ENCODE measurements around the gene KDM2B. TPM values are rescaled to one million over a fixed set of nuclear protein-coding genes. Genes with fewer than 3 reads are reported as not detected.

Gene KDM2B
- total RNA-seq, 1 experiment from 2014 or later = 45.1 TPM

DNA sequence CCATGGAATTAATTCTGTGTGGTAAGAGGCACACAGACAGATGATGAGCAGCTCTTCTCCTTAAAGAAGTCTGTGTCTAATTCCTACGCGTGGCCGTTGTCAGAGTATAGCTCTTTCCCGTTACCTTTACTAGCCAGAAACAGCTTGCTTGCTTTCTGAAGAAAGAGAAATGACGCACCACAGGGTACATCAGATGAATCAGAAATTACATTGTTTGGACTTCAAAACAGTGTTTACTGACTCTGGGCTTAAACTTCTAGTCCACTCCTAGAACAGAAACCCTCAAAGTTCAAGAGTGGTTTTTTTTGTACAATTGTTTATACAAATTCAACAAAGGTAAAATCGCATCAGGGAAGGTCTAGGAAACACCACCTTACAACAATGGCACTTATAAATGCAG lies 151.9 kb downstream of the KDM2B start:
- Histone ChIP-seq H4K20me1 (ENCODE audit: insufficient read depth) (no peaks in the 10 kb centered on the region), H3K27me3 (ENCODE audit: insufficient read depth, low read depth) (no peaks in the 10 kb centered on the region), H3K9me3 (ENCODE audit: insufficient read depth, low read depth) (no peaks in the 10 kb centered on the region), H3K79me2 (ENCODE audit: low read depth) (no peaks in the 10 kb centered on the region), H3K36me3 (ENCODE audit: low read depth) (peaks cover 20% of the 10 kb centered on the region; the same call in 1 of the 2 replicates), H3K4me2 (no peak overlapping the region), H2AFZ (no peak overlapping the region), H3K4me1 (replicated peaks; ENCODE audit: insufficient read depth) (no peaks in the 10 kb centered on the region), H3K4me3 (no peak overlapping the region), H3K27ac (no peak overlapping the region), H3K9me2 (ENCODE audit: insufficient read depth) (no peaks in the 10 kb centered on the region), H3F3A (ENCODE audit: insufficient read depth, low read depth) (peaks cover 22% of the 10 kb centered on the region)
- ChIA-PET CTCF (no interaction called here), POLR2A (ENCODE audit: unreplicated experiment) (no interaction called here)
- no peak for TF ChIP-seq EZH2 (IDR thresholded peaks at IDR 0.05; ENCODE audit: low read depth)
- TF ChIP-seq, protein P1, sequence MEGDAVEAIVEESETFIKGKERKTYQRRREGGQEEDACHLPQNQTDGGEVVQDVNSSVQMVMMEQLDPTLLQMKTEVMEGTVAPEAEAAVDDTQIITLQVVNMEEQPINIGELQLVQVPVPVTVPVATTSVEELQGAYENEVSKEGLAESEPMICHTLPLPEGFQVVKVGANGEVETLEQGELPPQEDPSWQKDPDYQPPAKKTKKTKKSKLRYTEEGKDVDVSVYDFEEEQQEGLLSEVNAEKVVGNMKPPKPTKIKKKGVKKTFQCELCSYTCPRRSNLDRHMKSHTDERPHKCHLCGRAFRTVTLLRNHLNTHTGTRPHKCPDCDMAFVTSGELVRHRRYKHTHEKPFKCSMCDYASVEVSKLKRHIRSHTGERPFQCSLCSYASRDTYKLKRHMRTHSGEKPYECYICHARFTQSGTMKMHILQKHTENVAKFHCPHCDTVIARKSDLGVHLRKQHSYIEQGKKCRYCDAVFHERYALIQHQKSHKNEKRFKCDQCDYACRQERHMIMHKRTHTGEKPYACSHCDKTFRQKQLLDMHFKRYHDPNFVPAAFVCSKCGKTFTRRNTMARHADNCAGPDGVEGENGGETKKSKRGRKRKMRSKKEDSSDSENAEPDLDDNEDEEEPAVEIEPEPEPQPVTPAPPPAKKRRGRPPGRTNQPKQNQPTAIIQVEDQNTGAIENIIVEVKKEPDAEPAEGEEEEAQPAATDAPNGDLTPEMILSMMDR (conservative IDR thresholded peaks at IDR 0.05) = no peak
- intact Hi-C loops (cut with micrococcal nuclease; ENCODE audit: unreplicated experiment) = no loop called here
- no TSS peak for BruUV-seq (replicated peaks)
- no peak for DNase-seq

DNA sequence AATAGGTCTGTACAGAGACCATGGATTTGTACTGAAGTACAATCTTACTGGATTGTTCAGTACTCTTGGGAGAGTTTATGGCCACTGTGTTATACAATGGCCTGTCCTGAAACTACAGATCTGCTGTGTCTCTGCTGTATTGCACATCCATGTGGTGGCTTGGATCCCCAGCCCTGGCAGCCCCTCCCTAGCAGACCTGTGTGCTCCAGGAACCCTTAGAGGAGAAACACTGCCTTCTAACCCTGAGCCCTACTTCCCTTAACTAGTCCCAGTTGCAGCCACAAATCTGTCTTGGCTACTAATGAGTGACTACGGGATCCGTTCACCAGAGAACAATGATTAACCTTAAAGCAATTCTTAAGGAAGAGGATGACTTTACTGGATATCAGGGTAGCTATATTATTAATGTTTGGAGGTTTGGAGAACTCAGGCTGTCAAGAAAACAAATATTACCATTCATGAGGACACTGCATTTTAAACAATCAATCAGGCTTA lies 153.2 kb downstream of the KDM2B start:
- Histone ChIP-seq H4K20me1 (ENCODE audit: insufficient read depth) (no peaks in the 10 kb centered on the region), H3K4me1 (replicated peaks; ENCODE audit: insufficient read depth) (no peaks in the 10 kb centered on the region), H3K79me2 (ENCODE audit: low read depth) (no peaks in the 10 kb centered on the region), H3K36me3 (ENCODE audit: low read depth) (peaks cover 20% of the 10 kb centered on the region; the same call in 1 of the 2 replicates), H3K27me3 (ENCODE audit: insufficient read depth, low read depth) (no peaks in the 10 kb centered on the region), H2AFZ (no peak overlapping the region), H3K27ac (no peak overlapping the region), H3K4me2 (no peak overlapping the region), H3K9me2 (ENCODE audit: insufficient read depth) (no peaks in the 10 kb centered on the region), H3K4me3 (no peak overlapping the region), H3K9me3 (ENCODE audit: insufficient read depth, low read depth) (no peaks in the 10 kb centered on the region), H3F3A (ENCODE audit: insufficient read depth, low read depth) (peaks cover 16% of the 10 kb centered on the region)
- no TSS peak for BruUV-seq (replicated peaks)
- no peak for DNase-seq
- intact Hi-C loops (cut with micrococcal nuclease; ENCODE audit: unreplicated experiment) = no loop called here
- TF ChIP-seq EZH2 (IDR thresholded peaks at IDR 0.05; ENCODE audit: low read depth) = no peak
- POLR2A ChIA-PET (ENCODE audit: unreplicated experiment) = interaction anchor here (0.7 kb wide), 2 partner anchors 80 to 101 kb away, joined by 3 read pairs; no protein-coding TSS in a partner anchor
- CTCF ChIA-PET = no interaction called here

DNA sequence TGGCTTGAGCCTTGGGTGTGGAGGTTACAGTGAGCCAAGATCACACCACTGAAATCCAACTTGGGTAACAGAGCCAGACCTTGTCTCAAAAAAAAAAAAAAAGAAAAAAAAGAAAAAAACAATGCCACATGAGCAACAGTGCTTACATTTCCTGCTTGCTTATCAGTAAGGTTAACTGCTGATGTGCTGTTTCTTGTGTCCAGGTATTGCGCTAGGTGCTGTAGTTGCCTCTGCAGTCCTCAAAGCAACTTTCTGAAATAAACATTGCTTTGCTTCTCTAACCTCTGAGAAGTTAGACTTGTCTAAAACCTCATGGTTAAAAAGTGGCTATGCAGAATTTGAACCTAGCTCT lies 156.2 kb downstream of the KDM2B start:
- peaks cover 8% of the 10 kb centered on the region for H3F3A ChIP-seq (ENCODE audit: insufficient read depth, low read depth)
- intact Hi-C loops (cut with micrococcal nuclease; ENCODE audit: unreplicated experiment) = no loop called here
- CTCF ChIA-PET = interaction anchor here (0.6 kb wide), 1 partner anchor 246 kb away, joined by 3 read pairs; no protein-coding TSS in a partner anchor
- H4K20me1 ChIP-seq (ENCODE audit: insufficient read depth) = no peaks in the 10 kb centered on the region
- no peaks in the 10 kb centered on the region for H3K4me1 ChIP-seq (replicated peaks; ENCODE audit: insufficient read depth)
- no peaks in the 10 kb centered on the region for H3K9me2 ChIP-seq (ENCODE audit: insufficient read depth)
- peaks cover 29% of the 10 kb centered on the region for H3K36me3 ChIP-seq (ENCODE audit: low read depth)
- no peak for DNase-seq
- no peaks in the 10 kb centered on the region for H3K9me3 ChIP-seq (ENCODE audit: insufficient read depth, low read depth)
- TF ChIP-seq, protein P1 (conservative IDR thresholded peaks at IDR 0.05) = no peak
- no peak for TF ChIP-seq EZH2 (IDR thresholded peaks at IDR 0.05; ENCODE audit: low read depth)
- no peaks in the 10 kb centered on the region for H3K27me3 ChIP-seq (ENCODE audit: insufficient read depth, low read depth)
- POLR2A ChIA-PET (ENCODE audit: unreplicated experiment) = no interaction called here
- no peak overlapping the region for H3K4me2 ChIP-seq
- H3K27ac ChIP-seq = no peak overlapping the region
- H2AFZ ChIP-seq = no peak overlapping the region
- no peak overlapping the region for H3K4me3 ChIP-seq
- H3K79me2 ChIP-seq (ENCODE audit: low read depth) = no peaks in the 10 kb centered on the region
- BruUV-seq (replicated peaks) = no TSS peak
